Measurements from ENCODE around the gene ZNF417. TPM values are rescaled to one million over a fixed set of nuclear protein-coding genes. Genes with fewer than 3 reads are reported as not detected.
"Not testable (repeated sequence)": the region's sequence is repeated elsewhere in the genome, so short reads cannot be mapped to it uniquely, and the experiment has no call there.

Gene ZNF417
- total RNA-seq, 1 experiment from 2014 or later, result 11.6 TPM

GRCh38 chr19:57887195-57887941 is 29.0 kb downstream of the ZNF417 start:
- DNase-seq (ENCODE audit: low read depth), result no peak

- no peak for DNase-seq (ENCODE audit: low read depth)
These were observed 30.3 kb downstream of the ZNF417 start for GRCh38 chr19:57886046-57886445.

GRCh38 chr19:57873883-57874799 is 42.3 kb downstream of the ZNF417 start:
- DNase-seq (ENCODE audit: low read depth), result not testable (repeated sequence)

- DNase-seq (ENCODE audit: low read depth), result no peak
These were observed 43.9 kb downstream of the ZNF417 start for GRCh38 chr19:57872450-57872849.

GRCh38 chr19:57870225-57870624 is 46.2 kb downstream of the ZNF417 start:
- no peak for DNase-seq (ENCODE audit: low read depth)

GRCh38 chr19:57869655-57870054 is 46.7 kb downstream of the ZNF417 start:
- not testable (repeated sequence) for DNase-seq (ENCODE audit: low read depth)

- no peak for DNase-seq (ENCODE audit: low read depth)
These were observed 48.4 kb downstream of the ZNF417 start for GRCh38 chr19:57867868-57868492.

Other genes starting within 250 kb of the ZNF417 start
- gene ZSCAN4, start 247.7 kb downstream of the ZNF417 start, total RNA-seq (2014; rRNA removed; shearing (Covaris generic)), result not detected in 2 replicates
- 7.0 and 13.1 TPM in 2 replicates for gene ZNF551, start 234.6 kb downstream of the ZNF417 start, total RNA-seq (2014; rRNA removed; shearing (Covaris generic))
- gene ZNF154, start 207.4 kb downstream of the ZNF417 start, total RNA-seq (2014; rRNA removed; shearing (Covaris generic)), result not detected in 2 replicates
- gene ZNF671, start 189.0 kb downstream of the ZNF417 start, total RNA-seq (2014; rRNA removed; shearing (Covaris generic)), result 1.9 and 5.4 TPM in 2 replicates
- 11.4 and 12.8 TPM in 2 replicates for gene ZNF776, start 169.8 kb downstream of the ZNF417 start, total RNA-seq (2014; rRNA removed; shearing (Covaris generic))
- 11.8 and 14.2 TPM in 2 replicates for gene ZNF586, start 146.9 kb downstream of the ZNF417 start, total RNA-seq (2014; rRNA removed; shearing (Covaris generic))
- 0.69 and 0.84 TPM in 2 replicates for gene ZNF552, start 101.7 kb downstream of the ZNF417 start, total RNA-seq (2014; rRNA removed; shearing (Covaris generic))
- gene ZNF587B, start 86.3 kb downstream of the ZNF417 start, total RNA-seq (2014; rRNA removed; shearing (Covaris generic)), result 8.3 and 8.5 TPM in 2 replicates
- gene ZNF587, start 66.7 kb downstream of the ZNF417 start, total RNA-seq (2014; rRNA removed; shearing (Covaris generic)), result 6.5 and 19.6 TPM in 2 replicates
- 0.64 and 2.2 TPM in 2 replicates for gene ZNF814, start 27.6 kb downstream of the ZNF417 start, total RNA-seq (2014; rRNA removed; shearing (Covaris generic))
- gene ZNF418, start 18.8 kb upstream of the ZNF417 start, total RNA-seq (2014; rRNA removed; shearing (Covaris generic)), result 6.6 and 7.0 TPM in 2 replicates
- 4.8 and 6.7 TPM in 2 replicates for gene ZNF256, start 31.1 kb upstream of the ZNF417 start, total RNA-seq (2014; rRNA removed; shearing (Covaris generic))
- gene C19orf18, start 57.9 kb upstream of the ZNF417 start, total RNA-seq (2014; rRNA removed; shearing (Covaris generic)), result not detected in 2 replicates
- 13.2 and 13.4 TPM in 2 replicates for gene ZNF606, start 86.2 kb upstream of the ZNF417 start, total RNA-seq (2014; rRNA removed; shearing (Covaris generic))
- 1.2 TPM in 1 of 2 replicates, not detected in the other for gene ZSCAN1, start 117.4 kb upstream of the ZNF417 start, total RNA-seq (2014; rRNA removed; shearing (Covaris generic))
- gene ZNF135, start 142.7 kb upstream of the ZNF417 start, total RNA-seq (2014; rRNA removed; shearing (Covaris generic)), result 1.8 and 2.0 TPM in 2 replicates
- gene ZSCAN18, start 181.6 kb upstream of the ZNF417 start, total RNA-seq (2014; rRNA removed; shearing (Covaris generic)), result 33.3 and 39.8 TPM in 2 replicates
- 9.8 and 14.6 TPM in 2 replicates for gene ZNF329, start 234.2 kb upstream of the ZNF417 start, total RNA-seq (2014; rRNA removed; shearing (Covaris generic))